Right hindlimb (tissue), 1 donor: Measurements from ENCODE around the gene LDLRAD4.

Source experiments
- DNase-seq: peaks from one replicate; pipeline ENCODE4 v3.0.0-alpha.2; 2018

The LDLRAD4 gene

DNA sequence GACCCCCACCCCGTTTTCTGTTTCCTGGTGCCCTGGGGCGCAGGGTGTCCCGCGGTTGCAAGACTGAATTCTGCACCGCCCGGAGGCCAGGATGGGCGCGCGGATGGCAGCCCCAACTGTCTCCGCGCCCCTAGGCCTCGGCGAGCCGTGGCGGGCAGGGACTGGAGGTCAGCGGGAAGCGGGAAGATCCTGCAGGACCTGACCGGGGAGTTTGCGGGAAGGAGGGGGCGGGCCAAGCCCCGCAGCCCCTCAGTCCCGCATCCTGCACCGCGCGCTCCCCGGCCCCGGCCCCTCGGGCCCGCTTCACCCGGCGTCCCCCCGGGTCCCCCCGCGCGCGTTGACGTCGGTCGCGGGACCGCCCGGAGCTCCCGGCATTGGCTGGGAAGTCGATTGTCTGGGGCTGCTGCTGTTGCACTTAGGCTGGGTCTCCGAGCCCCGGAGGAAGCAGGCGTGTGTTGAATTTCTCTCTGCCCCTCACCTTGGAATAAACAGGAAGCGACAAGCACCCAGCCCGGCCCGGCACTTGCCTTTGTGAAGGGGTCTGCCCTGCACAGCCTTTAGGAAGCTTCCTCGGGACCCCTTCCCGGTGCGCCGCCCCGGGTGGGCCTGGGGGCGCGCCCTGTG is at the start of gene LDLRAD4:
Gene LDLRAD4 (plus strand): TSS at position 393 of the 624 bp plus-strand sequence.
- peak; percentile 77 for DNase-seq

DNA sequence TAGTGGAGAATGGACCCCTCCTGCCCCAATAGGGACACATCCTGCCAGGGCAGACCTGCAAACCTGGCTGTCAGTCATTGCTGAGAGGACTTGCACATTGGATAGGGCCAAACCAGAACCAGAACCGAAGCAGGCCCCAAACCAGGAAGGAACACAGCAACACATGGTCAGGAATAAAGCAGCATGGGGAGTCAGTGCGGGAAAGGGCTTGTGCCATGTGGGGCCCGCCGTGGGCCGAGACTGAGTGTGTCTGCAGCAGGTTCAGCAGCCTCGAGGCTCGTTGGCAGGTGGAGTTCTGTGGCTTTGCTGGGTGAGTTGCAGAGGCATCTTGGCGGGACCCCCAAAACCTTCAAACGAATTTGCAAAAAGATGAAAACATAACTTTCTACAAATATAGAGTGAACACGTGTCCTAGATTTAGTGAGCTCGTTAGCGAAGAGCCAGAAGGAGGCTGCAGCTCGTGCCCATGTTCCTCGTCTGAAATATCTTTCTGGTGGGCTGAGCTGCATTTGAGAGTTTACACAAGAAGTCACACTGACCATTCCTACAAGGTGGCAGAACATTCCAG is 44.9 kb upstream of the LDLRAD4 start:
- no peak for DNase-seq

DNA sequence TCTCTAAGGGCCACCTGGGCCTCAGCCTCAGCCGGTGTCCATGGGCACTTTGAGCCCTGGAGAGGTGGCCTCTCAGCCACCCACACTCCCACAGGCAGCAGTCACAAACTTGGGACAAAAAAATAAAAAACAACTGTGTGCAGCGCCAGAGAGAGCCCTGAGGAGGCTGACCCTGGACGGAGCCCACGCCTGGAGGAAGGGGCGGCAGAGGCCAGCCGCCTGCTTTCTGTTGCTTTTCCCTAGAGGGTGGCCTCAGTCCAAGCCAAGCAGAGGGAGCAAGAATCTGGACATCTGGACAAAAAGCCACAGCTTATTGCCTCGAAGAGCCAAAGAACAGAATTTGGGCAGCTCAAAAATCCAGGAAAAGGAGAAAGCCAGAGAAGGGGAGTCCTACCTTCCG is 43.3 kb upstream of the LDLRAD4 start:
- DNase-seq = no peak

DNA sequence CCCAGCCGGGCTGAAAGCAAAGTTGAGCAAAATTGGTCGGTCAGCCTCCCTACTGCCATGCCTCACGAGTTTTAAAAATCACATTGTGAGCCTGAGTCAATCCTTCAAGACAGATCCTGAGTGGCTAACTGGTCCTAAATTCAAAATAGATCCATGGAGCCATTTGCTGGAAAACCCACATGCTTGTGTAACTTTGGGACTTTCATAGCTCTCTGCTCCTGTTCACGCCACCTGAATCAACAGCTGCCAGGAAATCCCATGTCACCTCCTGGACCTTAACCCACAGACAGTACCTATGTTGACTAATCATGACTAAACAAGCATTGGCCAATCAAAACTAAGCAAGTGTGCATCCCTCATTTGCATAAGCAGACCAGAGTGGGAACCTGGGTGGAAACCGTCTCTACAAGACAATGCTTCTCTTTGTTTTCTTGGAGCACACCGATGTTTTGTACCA is 42.8 kb upstream of the LDLRAD4 start:
- no peak for DNase-seq

DNA sequence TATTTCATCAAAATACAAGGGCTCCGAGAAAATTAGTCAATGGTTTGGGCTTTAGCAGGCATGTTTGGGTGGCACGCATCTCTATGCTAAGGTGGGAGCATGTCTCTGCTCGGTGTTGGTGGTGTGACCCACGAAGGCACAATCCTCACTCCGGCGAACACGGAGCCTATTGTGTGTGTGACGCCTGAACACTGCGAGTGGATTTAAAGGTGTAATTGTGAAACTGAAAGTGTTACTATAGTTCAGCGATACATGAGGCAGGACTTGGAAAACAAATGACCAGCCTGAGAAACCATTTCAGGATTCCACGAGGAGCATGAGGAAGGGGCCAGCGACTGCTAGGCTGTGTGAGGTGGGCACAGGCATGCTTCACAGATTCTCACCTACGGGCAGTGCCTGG is 41.7 kb upstream of the LDLRAD4 start:
- no peak for DNase-seq

DNA sequence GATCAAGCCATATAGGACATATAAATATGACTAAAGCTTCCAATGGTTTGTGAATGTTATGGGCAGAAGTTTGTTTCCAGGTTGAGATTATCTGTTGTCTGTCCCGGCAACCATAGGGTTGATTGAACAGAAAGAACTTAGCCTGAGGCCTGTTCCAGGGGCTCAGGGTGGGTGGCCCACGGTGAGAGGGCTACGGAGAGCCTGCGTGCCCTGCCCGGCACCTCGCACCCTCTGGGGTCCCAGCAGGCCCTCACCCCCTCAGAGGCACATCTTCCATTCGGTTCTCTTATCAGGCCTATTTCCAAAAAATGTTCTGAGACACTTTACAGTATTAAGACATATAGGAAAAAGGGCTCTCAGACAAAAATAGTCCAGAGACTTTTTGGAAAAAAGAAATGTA is 40.4 kb upstream of the LDLRAD4 start:
- DNase-seq = no peak

DNA sequence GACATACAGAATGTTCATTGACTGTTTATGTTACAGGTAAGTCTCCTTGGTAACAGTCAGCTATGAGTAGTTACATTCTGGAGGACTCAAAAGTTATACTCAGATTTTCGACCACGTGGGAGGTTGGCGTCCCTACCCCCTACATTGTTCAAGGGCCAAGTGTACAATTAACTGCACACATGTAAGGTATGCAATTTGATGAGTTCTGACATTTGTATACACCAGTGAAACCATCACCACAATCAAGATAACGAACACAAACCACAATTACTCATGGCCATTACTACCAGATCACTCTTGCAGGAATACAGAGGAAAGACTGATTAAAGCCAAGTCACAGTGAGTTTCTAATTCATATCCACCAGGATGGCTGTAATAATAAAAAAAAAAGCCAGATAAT is 39.6 kb upstream of the LDLRAD4 start:
- DNase-seq = no peak

DNA sequence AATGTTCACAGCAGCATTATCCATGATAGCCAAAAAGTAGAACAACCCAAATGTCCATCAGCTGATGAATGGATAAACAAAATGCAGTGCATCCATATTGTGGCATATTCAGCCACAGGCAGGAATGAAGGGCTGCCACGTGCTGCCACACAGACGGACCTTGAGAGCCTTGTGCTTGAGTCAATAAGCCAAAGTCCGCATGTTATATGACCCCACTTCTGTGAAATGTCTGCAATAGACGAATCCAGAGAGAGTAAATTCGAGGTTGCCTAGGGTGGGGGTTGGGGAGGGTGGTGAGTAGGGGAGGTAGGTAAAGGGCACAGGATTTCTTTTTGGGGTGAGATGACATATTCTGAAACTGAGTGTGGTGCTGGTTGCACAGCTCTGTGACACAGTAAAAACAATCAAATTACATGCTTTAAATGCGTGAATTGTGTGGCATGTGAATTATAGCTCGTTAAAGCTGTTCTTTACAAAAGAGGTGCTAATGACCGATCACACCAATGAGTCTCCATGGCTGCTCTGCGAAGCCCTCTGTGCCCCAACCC is 38.9 kb upstream of the LDLRAD4 start:
- DNase-seq = no peak

DNA sequence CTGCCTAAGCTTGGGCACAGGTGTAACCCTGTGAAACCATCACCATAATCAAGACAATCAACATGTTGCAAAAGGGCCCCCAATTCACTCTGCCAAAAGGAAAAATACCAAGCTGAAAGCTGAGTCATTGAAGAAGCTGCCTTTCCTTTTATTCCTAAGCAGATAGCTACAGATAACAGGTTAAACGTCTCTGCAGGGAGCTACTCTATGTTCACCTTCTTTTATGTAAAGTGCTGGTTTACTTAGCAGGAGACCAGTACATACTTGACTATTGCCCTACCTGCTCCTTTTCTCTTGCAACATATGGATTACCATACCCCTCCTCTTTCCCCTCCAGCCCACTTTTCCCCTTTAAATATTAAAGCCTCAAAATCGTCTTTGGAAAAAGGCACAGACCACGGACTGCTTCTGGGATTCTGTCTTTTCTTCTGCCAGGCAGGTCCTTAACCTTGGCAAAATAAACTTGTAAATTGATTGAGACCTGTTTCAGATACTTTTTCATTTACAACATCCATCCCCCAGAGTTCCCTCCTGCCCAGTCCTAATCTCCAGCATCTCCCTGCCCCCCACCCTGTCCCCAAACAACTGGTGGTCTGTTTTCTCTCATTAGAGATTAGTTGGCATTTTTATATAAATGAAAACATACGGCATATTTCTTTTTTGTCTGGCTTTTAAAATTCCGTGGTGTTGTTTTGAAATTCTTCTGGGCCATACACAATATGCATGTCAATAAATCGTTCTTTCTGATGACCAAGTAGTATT is 37.8 kb upstream of the LDLRAD4 start:
- no peak for DNase-seq

DNA sequence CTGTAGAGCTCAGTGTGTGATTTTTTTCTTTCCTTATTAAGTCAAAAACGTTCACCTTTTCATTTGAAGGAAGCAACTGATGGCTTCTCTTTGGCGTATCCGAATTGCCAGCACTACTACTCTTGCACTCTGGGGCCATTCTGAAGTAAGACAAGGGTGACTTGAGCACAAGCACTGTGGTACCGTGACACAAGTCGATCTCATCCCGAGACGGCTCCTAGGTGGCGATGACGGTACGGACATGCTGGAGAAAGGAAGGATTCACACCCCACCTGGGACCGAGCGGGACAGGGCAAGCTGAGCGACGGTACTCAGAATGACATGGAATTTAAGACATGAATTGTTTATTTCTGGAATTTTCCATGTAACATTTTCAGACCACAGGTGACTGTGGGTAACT is 36.8 kb upstream of the LDLRAD4 start:
- no peak for DNase-seq

DNA sequence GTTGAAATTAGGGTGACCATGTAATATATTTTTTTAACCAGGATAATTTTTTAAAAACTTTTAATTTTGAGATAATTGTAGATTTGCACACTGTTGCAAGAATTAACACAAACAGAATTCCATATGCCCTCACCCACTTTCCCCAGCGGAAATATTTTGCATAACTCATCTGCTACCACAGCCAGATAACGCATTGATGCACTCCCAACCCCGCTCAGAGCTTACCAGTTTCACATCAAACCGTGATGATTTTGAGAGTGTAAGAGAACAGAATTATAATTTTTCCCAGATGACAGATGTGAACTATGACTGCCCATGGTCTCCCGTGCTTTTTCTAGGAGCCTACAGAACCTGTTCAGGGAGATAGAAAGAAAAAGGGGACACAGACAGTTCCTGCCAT is 35.2 kb upstream of the LDLRAD4 start:
- DNase-seq = no peak

DNA sequence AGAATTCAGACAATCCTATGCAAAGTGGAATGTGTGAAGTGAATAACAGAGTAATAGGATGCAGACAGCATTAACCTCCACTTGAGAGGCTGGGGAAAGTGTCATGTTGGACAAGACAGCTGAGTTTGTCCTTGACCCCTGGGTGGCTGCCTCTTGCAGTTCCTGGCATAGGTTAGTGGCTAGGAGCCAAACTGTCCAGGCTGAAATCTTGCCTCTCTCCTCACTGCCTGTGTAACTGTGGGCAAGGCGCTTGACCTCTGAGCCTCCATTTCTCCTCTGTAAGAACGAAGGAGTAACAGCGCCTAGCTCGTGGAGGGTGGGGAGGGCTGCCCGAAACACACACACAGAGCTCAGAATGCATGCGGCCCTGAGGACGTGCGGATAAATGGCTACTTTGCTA is 34.8 kb upstream of the LDLRAD4 start:
- DNase-seq = no peak

DNA sequence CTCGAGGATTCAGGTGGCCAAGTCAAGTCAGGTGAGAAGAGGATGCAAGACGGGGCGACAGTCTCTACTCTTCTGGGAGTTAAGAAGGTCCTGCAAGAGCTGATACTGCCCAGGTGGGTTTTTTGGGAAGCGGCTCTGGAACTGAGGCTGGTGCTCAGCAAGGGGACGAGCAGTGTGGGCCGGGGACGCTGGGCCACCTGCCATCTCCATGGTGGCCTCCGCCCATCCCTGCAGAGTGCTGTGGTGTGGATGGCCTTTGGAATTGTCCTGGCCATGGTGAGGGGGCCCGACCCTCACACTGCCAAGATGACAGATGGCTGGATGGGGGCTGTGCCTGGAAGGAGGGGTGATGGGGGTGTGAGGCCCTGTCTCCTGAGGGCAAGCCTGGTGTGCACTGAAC is 34.2 kb upstream of the LDLRAD4 start:
- no peak for DNase-seq

DNA sequence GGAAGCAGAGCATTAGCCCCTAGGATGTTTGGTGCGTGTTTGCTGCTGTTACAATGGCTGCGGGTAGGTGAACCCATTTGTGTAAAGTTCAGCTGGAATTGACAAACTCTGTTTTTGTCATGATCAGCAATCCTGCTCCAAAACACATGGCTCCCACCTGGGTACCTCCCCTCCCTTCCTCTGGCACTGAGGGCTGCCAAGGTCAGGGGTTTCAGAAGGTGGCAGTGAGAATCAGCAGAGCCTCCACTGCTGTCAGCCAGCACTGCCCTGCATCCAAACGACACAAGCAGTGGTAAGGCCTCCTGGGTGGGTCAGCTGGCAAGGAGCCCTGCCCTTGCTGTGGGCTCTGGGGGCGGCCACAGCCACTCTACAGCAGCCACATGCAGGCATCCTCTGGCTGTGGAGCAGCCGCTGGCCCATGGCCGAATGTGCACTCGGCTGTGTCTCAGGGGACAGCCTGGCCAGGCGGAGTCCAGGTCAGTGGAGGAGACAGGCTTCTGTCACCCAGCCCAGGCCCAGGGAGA is 32.8 kb upstream of the LDLRAD4 start:
- DNase-seq = no peak

DNA sequence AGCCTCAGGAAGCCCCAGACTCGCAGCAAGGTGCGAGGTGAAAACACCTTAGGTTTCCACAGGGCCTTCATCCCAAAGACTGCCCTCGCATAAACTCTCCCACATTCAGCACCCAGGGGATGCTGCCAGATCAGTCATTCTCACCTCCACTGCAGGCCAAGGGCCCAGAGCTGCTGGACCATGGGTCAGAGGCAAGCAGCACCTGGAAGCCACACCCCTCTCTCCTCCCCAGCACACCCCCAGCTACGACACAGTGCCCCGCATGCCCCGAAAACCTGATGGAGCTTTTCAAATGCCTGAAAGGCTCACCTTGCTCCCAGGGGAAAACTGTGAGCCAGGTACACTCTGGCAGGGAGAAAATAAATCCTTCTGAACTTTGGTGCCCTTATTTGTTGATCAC is 31.9 kb upstream of the LDLRAD4 start:
- no peak for DNase-seq

DNA sequence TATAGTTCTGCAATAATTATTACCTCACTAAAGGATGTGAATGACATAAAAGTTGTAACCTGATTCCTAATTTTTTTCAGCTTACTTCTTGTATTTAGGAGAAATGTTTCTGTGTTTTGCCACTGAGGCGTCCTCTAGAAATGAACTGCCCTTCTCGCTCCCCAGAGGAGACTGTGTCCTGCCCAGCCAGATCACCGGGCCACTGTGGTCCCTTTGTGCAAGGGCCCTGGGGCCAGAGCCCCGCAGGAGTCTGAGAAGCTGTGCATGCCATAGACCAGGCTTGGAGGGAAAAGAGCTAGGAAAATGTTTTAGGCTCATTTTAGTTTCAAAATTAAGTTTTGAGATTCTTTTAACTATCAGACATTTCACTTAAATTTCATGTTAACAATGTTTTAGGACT is 31.1 kb upstream of the LDLRAD4 start:
- DNase-seq = no peak

DNA sequence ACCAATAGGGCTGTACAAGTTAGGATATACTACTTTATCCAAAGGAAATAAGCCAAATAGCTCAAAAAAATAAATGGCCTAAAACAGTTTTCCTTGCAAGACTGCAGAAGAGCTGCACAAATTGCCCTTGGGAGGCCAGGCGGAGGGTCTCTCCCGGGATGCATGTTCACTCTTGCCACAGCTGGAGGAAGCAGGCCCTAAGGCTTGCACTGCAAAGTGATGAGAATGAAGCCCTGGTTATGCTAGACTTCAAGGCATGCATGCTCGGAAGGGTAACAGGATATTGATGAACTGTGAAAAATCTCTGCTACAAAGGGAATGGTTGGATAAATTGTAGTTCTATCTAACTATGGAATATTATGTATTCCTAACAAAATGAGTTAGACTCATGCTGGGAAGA is 27.5 kb upstream of the LDLRAD4 start:
- DNase-seq = peak; percentile 59

DNA sequence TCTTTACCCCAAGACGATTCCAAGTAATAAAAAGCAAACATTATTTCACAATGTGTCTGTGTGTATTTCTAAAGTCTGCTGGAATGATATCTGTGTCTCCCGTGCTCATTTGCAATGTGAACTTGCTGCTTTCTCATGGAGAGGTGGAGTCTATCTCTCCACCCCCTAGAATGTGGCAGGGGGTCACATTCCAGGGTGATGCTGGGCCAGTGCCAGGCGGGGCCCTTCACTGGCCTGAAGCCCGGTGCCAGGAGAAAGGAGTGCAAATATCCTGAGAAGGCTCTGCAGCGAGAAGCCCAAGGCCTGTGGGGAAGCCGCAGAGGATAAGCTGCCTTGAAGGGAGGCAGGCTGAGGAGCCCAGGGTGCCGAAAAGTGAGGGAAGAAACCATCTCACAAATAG is 26.8 kb upstream of the LDLRAD4 start:
- DNase-seq = no peak

DNA sequence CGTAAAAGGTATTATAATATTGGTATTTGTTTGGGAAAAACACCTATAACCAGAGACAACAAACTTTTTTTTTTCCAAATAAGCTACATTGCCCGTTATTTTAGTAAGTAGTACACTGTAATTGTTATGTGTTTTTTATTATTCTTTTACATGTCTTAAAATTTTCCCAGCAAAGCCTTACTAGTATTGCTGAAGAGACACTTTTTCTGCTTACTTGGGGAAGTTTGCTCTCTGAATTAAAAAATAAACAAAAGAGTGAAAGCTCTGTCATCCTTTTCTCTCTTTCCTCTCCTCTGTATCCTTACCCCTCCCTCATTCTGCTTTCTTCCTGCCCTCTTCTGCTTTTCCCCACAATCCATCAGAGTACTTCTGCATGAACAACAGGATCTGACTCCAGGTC is 25.6 kb upstream of the LDLRAD4 start:
- DNase-seq = no peak

DNA sequence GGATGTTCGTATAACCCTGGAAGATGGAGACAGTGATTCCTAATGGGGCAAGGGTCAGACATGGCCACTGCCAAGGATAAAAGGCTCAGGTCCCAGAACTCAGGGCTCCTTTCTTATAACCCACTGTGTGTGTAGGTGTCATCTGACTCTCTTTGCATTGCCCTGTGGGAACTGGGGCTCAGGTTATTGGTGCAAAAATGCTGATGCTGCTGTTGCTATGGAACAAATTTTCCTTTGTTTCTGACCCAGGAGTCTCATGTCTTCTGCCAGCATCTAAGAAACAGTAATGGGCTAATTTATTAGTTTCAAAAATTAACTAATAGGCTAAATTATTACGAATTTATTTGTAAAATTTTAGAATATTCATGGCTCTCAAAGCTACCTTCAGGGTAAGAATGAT is 24.3 kb upstream of the LDLRAD4 start:
- no peak for DNase-seq

DNA sequence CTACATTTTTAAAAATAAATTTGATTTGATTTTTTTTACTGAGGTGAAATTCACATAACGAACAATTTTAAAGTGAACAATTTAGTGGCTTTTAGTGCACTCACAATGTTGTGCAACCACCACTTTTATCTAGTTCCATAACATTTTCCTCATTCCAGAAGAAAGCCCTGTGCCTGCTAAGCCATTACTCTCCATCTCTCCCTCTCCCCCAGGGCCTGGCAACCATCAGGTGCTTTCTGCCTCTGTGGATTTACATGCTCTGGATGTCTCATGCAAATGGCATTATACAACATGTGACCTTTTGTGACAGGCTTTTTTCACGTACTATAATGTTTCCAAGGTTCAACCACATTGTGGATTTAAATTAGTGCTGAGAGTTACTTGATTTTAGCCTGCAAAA is 19.9 kb upstream of the LDLRAD4 start:
- no peak for DNase-seq

DNA sequence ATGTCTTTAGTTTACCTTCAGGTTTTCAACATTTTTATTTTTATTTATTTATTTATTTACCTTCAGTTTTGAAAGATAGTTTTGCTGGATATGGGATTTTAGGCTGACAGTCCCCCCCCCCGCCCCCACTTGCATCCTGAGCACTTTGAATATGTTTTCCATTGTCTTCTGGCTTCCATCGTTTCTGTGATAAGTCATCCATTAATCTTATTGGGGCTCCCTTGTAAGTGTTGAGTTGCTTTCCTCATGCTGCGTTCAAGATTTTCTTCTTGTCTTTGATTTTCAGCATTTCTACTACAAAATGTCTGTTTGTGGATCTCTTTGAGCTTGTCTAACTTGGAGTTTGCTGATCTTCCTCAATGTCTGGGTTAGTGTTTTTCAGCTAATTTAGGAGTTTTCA is 19.4 kb upstream of the LDLRAD4 start:
- DNase-seq = no peak

DNA sequence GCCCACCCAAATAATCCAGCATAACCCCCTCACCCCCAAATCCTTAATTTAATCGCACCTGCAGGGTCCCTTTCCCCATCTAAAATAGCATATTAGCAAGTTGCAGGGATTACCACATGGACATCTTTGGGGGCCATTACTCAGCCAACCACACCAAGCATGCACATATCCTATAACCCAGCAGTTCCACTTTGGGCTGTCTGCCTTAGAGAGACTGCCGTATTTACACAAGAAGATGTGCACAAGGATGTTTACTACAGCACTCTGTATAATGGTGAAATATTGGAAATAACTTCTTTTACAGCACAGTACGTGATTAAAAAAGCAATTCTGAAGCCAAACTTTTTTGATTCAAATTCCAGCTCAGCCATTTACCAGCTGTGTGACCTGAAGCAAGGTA is 17.3 kb upstream of the LDLRAD4 start:
- no peak for DNase-seq

DNA sequence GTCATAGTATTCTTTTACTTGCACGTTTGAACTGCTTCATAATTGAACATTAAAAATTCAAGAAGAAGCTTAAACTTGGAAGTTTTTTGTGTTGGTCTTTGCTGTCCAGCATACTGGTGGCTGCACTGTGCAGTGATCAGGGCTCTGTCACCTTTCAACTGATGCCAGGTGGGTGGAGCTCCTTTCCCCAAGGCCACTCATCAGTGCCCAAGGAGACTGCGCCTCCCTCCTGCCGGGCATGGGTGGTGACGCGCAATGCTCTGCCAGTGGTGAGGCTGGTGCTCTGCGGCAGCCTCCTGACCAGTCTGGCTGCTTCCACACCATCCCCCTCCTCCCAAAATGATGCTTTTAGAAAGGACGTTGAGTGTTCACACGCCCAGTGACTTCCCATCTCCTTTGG is 16.0 kb upstream of the LDLRAD4 start:
- no peak for DNase-seq
